H1 (cell line): ENCODE results near the gene STX10. TPM values are rescaled to one million over a fixed set of nuclear protein-coding genes. Genes with fewer than 3 reads are reported as not detected.
A peak's percentile ranks its signal among the peaks of the same experiment; 100 is the strongest.

Experiments
- CTCF ChIA-PET: fragments of 300-600 bp; sonication (Branson Sonifier 250); formaldehyde crosslinking; loops from one replicate; lab custom pipeline; 2021; ENCODE audit not compliant: partially characterized antibody; lab: Charles Lee
- POLR2A ChIA-PET: fragments of 300-600 bp; sonication (Branson Sonifier 250); formaldehyde crosslinking; loops from one replicate; lab custom pipeline; 2021; ENCODE audit warnings: inconsistent platforms; ENCODE audit not compliant: partially characterized antibody; lab: Charles Lee
- DNase-seq, 2 experiments: peaks; one replicate each; pipeline versions ENCODE4 v3.0.0 to v3.0.0-alpha.2; 2010 to 2022; ENCODE audit warnings: low spot score in 2 of 2, low read depth in 1 of 2, mixed read lengths in 1 of 2
- FAIRE-seq: peaks from 2 replicates; lab custom pipeline; 2011; peaks lifted over from hg19 to GRCh38; lab: Jason Lieb, UNC
- H2AFZ ChIP-seq: 2 replicates; pipeline ENCODE4 v1.8.1; 2012; ENCODE audit warnings: low read length, inconsistent platforms
- H2AK5ac ChIP-seq: 2 replicates; pipeline ENCODE4 v1.6.1; 2013; ENCODE audit warnings: low read depth, low read length
- H2BK120ac ChIP-seq: replicated peaks from 2 replicates; pipeline ENCODE3; 2013; ENCODE audit warnings: low read depth, low read length, inconsistent platforms
- H2BK12ac ChIP-seq: 2 replicates; pipeline ENCODE4 v1.6.1; 2013; ENCODE audit warnings: low read depth, low read length
- H2BK15ac ChIP-seq: 2 replicates; pipeline ENCODE4 v1.6.1; 2013; ENCODE audit warnings: low read length
- H2BK20ac ChIP-seq: 2 replicates; pipeline ENCODE4 v1.6.1; 2013; ENCODE audit warnings: low read length
- H2BK5ac ChIP-seq: 2 replicates; pipeline ENCODE4 v1.6.1; 2013; ENCODE audit warnings: low read depth, low read length
- H3K14ac ChIP-seq: 2 replicates; pipeline ENCODE4 v1.6.1; 2013; ENCODE audit warnings: inconsistent platforms; ENCODE audit not compliant: insufficient read length
- H3K18ac ChIP-seq: 2 replicates; pipeline ENCODE4 v1.6.1; 2013; ENCODE audit warnings: low read length; ENCODE audit errors: extremely low read depth
- H3K23ac ChIP-seq: 2 replicates; pipeline ENCODE4 v1.6.1; 2013; ENCODE audit warnings: inconsistent platforms; ENCODE audit not compliant: insufficient read length
- H3K23me2 ChIP-seq: 2 replicates; pipeline ENCODE4 v1.6.1; 2013; ENCODE audit warnings: low read depth, low read length
- H3K27ac ChIP-seq: 2 replicates; pipeline ENCODE4 v1.6.1; 2011; ENCODE audit warnings: low read depth, low read length, inconsistent platforms
- H3K27me3 ChIP-seq, 4 experiments: replicated peaks in 1 of 4; 1 replicate in 1 of 4; 2 replicates in 3 of 4; pipeline versions ENCODE4 v1.6.1 to v1.8.1; 2011 to 2013; ENCODE audit warnings: low read length in 3 of 4, mild to moderate bottlenecking in 3 of 4, inconsistent platforms in 2 of 4, mixed read lengths in 2 of 4, moderate library complexity in 1 of 4; ENCODE audit not compliant: control insufficient read depth in 3 of 4, insufficient read depth in 3 of 4; ENCODE audit errors: extremely low read depth in 1 of 4
- H3K36me3 ChIP-seq, 4 experiments: 2 replicates each; pipeline versions ENCODE4 v1.6.1 to v1.8.1; 2011 to 2013; ENCODE audit warnings: mild to moderate bottlenecking in 4 of 4, low read length in 3 of 4, moderate library complexity in 2 of 4, control low read depth in 1 of 4, inconsistent platforms in 1 of 4; ENCODE audit not compliant: insufficient read depth in 4 of 4, control insufficient read depth in 2 of 4
- H3K4ac ChIP-seq: replicated peaks from 2 replicates; pipeline ENCODE3; 2013; ENCODE audit warnings: low read length, low read depth, mixed read lengths, inconsistent platforms; ENCODE audit not compliant: insufficient read length
- H3K4me1 ChIP-seq, 4 experiments: replicated peaks in 1 of 4; 1 replicate in 1 of 4; 2 replicates in 3 of 4; pipeline versions ENCODE4 v1.6.1 to v1.8.1; 2011 to 2013; ENCODE audit warnings: low read length in 3 of 4, inconsistent platforms in 2 of 4, mixed read lengths in 1 of 4; ENCODE audit not compliant: insufficient read depth in 4 of 4, control insufficient read depth in 3 of 4
- H3K4me2 ChIP-seq, 2 experiments: 2 replicates each; pipeline versions ENCODE4 v1.6.1 to v1.8.1; 2011 to 2013; ENCODE audit warnings: low read depth in 2 of 2, low read length in 2 of 2, control low read depth in 1 of 2, inconsistent platforms in 1 of 2, mild to moderate bottlenecking in 1 of 2; ENCODE audit not compliant: insufficient read depth in 1 of 2
- H3K4me3 ChIP-seq, 4 experiments: fragments of 200-600, 300-600 bp in 1 of 4; sonication (generic), shearing (Covaris generic), sonication (Bioruptor Twin) in 1 of 4; 2 replicates each; pipeline versions ENCODE4 v1.5.1 to v1.8.1; 2011 to 2016; ENCODE audit warnings: low read length in 4 of 4, low read depth in 3 of 4, control low read depth in 2 of 4, inconsistent platforms in 2 of 4, mild to moderate bottlenecking in 2 of 4, mixed read lengths in 1 of 4, moderate library complexity in 1 of 4; ENCODE audit not compliant: insufficient read depth in 2 of 4; ENCODE audit errors: extremely low read depth in 1 of 4
- H3K56ac ChIP-seq: replicated peaks from 2 replicates; pipeline ENCODE3; 2013; ENCODE audit warnings: low read depth, mild to moderate bottlenecking, mixed read lengths, low read length, inconsistent platforms; ENCODE audit not compliant: insufficient read length
- H3K79me1 ChIP-seq: 2 replicates; pipeline ENCODE4 v1.6.1; 2013; ENCODE audit warnings: low read depth, low read length, control low read depth
- H3K79me2 ChIP-seq, 2 experiments: 2 replicates each; pipeline versions ENCODE4 v1.6.1 to v1.8.1; 2012 to 2013; ENCODE audit warnings: low read length in 2 of 2, mild to moderate bottlenecking in 2 of 2, inconsistent platforms in 1 of 2; ENCODE audit not compliant: insufficient read depth in 2 of 2, control insufficient read depth in 1 of 2
- H3K9ac ChIP-seq, 4 experiments: replicated peaks in 1 of 4; 1 replicate in 1 of 4; 2 replicates in 3 of 4; pipeline versions ENCODE4 v1.6.1 to v1.8.1; 2011 to 2013; ENCODE audit warnings: low read depth in 3 of 4, low read length in 3 of 4, control low read depth in 2 of 4, mild to moderate bottlenecking in 2 of 4, moderate library complexity in 2 of 4, inconsistent platforms in 1 of 4; ENCODE audit errors: extremely low read depth in 1 of 4
- H3K9me3 ChIP-seq, 2 experiments: 2 replicates each; pipeline versions ENCODE4 v1.6.1 to v1.8.1; 2012 to 2013; ENCODE audit warnings: mild to moderate bottlenecking in 2 of 2, moderate library complexity in 2 of 2, control low read depth in 1 of 2, inconsistent platforms in 1 of 2, low read depth in 1 of 2, low read length in 1 of 2, mixed read lengths in 1 of 2; ENCODE audit not compliant: insufficient read depth in 2 of 2
- H4K20me1 ChIP-seq, 2 experiments: replicated peaks in 1 of 2; 2 replicates each; pipeline versions ENCODE3 to v1.8.1; 2011 to 2013; ENCODE audit warnings: inconsistent platforms in 2 of 2, low read length in 2 of 2, mild to moderate bottlenecking in 1 of 2; ENCODE audit not compliant: insufficient read depth in 2 of 2, control insufficient read depth in 1 of 2
- H4K5ac ChIP-seq: 2 replicates; pipeline ENCODE4 v1.6.1; 2013; ENCODE audit warnings: low read length, low read depth, mixed read lengths, inconsistent platforms; ENCODE audit not compliant: insufficient read length
- H4K8ac ChIP-seq: 2 replicates; pipeline ENCODE4 v1.8.0; 2013; ENCODE audit warnings: mild to moderate bottlenecking, moderate library complexity, low read length, inconsistent platforms; ENCODE audit not compliant: insufficient read depth; ENCODE audit errors: extremely low read depth
- H4K91ac ChIP-seq: replicated peaks from 2 replicates; pipeline ENCODE3; 2013; ENCODE audit warnings: low read length, mixed read lengths, inconsistent platforms; ENCODE audit not compliant: insufficient read length
- BRCA1 ChIP-seq: IDR thresholded peaks from 2 replicates; pipeline ENCODE4 v1.6.1; 2012; ENCODE audit warnings: low read depth, low read length, improper control_type of control experiment
- NRF1 ChIP-seq: IDR thresholded peaks from 2 replicates; pipeline ENCODE4 v1.6.1; 2011; ENCODE audit warnings: mild to moderate bottlenecking, low read depth, low read length, improper control_type of control experiment
- POU5F1 ChIP-seq: IDR thresholded peaks from 2 replicates; pipeline ENCODE4 v1.6.1; 2011; ENCODE audit warnings: low read depth, mild to moderate bottlenecking, low read length, moderate library complexity
- RXRA ChIP-seq: IDR thresholded peaks from 2 replicates; pipeline ENCODE4 v1.6.1; 2011; ENCODE audit warnings: low read depth, mild to moderate bottlenecking, low read length, moderate library complexity; ENCODE audit not compliant: insufficient read depth
- SUZ12 ChIP-seq: fragments of 200-600 bp; sonication (generic); IDR thresholded peaks from 2 replicates; pipeline ENCODE4 v1.6.1; 2012; ENCODE audit warnings: mild to moderate bottlenecking, inconsistent platforms, low read length, moderate library complexity, mixed read lengths
- TAF7 ChIP-seq: optimal IDR thresholded peaks from 2 replicates; pipeline ENCODE3; 2011; ENCODE audit warnings: low read depth, mild to moderate bottlenecking, inconsistent platforms, low read length, moderate library complexity, borderline replicate concordance
- WGBS, 2 experiments: shearing (Covaris generic) in 1 of 2; methylation state at CpG; one replicate each; pipeline versions ENCODE4 v1.1.6 to v1.1.7; 2013 to 2015; ENCODE audit warnings: low lambda C conversion rate in 2 of 2, mixed read lengths in 2 of 2, inconsistent platforms in 1 of 2, low coverage in 1 of 2, missing lambda C conversion rate in 1 of 2; ENCODE audit not compliant: insufficient replicate concordance in 2 of 2, insufficient coverage in 1 of 2, insufficient read length in 1 of 2; ENCODE audit errors: extremely low coverage in 1 of 2, missing lambda C conversion rate in 1 of 2; 5-methylcytosine and 5-hydroxymethylcytosine counted together
- polyA plus RNA-seq, 7 experiments: library from polyadenylated mRNA; depleted of rRNA in 3 of 7; stranded (reverse) in 5 of 7; unstranded in 2 of 7; fragments of >200 nt in 5 of 7; fragments of 200-250 nt in 2 of 7; gene quantifications; 1 replicate in 5 of 7; 2 replicates in 1 of 7; 4 replicates in 1 of 7; pipeline versions ENCODE4 v1.2.1 to v1.2.3, GENCODE V29; 2011 to 2013; ENCODE audit warnings: missing spikeins in 2 of 7, mixed read lengths in 2 of 7
- total RNA-seq: library from RNA; stranded (reverse); fragmentation: NEBNext Ultra II Directional; extraction: Animal tissue kit (Norgen Biotek cat#: 25700); gene quantifications from 2 replicates; pipeline ENCODE4 v1.2.1, GENCODE V29; 2021

The STX10 gene
- total and polyA plus RNA-seq, 2 of the 8 experiments (the other 6 are each of a cell fraction or from before 2014, with no cell fraction given) = 53.0 to 80.1 TPM

DNA sequence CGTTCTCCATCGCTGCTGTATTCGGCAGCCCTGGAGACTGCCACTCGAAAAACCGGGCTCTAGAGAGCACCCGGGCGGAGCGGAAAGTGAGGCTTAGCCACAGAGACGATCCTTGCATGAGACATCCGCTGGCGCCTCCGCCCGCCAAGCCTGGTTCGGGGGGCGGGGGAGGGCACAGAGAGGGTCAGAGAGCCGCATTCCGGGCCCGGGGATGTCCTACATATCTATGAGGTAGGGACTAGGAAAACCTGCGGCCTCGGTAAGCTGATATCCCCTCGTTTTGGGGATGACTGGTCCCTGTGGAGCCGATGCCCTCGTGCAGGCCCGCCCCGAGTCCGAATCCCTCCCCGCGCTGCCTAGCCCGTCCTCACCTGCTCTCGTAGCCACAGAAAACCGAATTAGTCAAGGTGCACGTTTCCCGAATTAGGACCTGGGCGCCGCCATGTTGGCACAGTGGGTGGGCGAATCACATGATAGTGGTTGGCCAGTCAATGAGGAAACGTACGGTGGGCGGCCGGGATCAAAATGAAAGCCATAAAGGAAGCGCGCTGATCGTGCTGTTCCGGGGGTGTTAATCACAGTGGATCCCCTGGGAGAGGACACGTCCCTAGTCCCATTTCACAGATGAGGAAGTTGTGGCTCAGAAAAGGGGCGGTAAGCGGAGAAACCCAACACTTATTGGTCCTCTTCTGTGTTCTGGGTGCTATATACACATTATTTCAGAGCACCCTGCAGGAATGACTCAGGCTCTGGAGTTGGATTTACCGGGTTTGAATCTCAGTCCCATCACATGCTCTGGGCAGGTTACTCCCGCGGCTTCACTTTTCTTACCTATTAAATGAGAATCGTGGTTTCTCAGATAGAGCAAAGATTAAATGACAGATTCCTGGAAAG is 33.6 kb downstream of the STX10 start, which contains the start of gene TRMT1:
Gene TRMT1, minus strand, starts transcription at position 459 of the 894 bp plus-strand sequence. Its CDS starts 341 bp downstream, at position 118.
- H3K23me2 ChIP-seq = peaks cover 8% of the 10 kb centered on the region; the same call in 1 of the 2 replicates
- H2BK12ac ChIP-seq = no peak within 1 kb of the TSS
- H3K4me3 ChIP-seq = peak within 1 kb of the TSS; percentile 80 to 96 (median 90)
- no peak within 1 kb of the TSS for H2BK15ac ChIP-seq
- ChIA-PET CTCF (interaction anchor here (1.0 to 1.4 kb wide), 2 partner anchors 12 to 15 kb away, joined by 3 to 4 read pairs; no protein-coding TSS in a partner anchor), POLR2A (interaction anchor here (0.8 to 19.5 kb wide), 10 partner anchors 12 to 226 kb away, joined by 3 to 228 read pairs (median 26); partner anchors contain the start of genes GCDH, IER2, LYL1 and STX10)
- WGBS, 2 experiments = 2% methylated on average over 44 of the region's 51 CpGs; no CpG with 5 or more reads in 1 of the 2 experiments
- no peak within 1 kb of the TSS for H3K14ac ChIP-seq
- H4K5ac ChIP-seq = peak within 1 kb of the TSS; percentile 57
- FAIRE-seq = no peak
- no peak within 1 kb of the TSS for H2AK5ac ChIP-seq
- no peak within 1 kb of the TSS for H3K18ac ChIP-seq
- peaks cover 14 to 28% (median 23%) of the 10 kb centered on the region in 4 experiments for H3K4me1 ChIP-seq
- H3K9me3 ChIP-seq = no peaks in the 10 kb centered on the region
- peak within 1 kb of the TSS; percentile 81 for H4K91ac ChIP-seq
- H3K79me1 ChIP-seq = peaks cover 24% of the 10 kb centered on the region
- H2BK20ac ChIP-seq = no peak within 1 kb of the TSS
- peaks cover 32 to 47% of the 10 kb centered on the region in 2 experiments for H3K79me2 ChIP-seq
- H3K4ac ChIP-seq = peak within 1 kb of the TSS; percentile 60
- peaks cover 25 to 27% of the 10 kb centered on the region in 2 experiments for H4K20me1 ChIP-seq
- H4K8ac ChIP-seq = peak within 1 kb of the TSS; percentile 98; the same call in 1 of the 2 replicates
- H3K27ac ChIP-seq = peak within 1 kb of the TSS; percentile 88
- peak within 1 kb of the TSS; percentile 68 to 86 for H3K4me2 ChIP-seq
- peak within 1 kb of the TSS; percentile 85 for H2BK5ac ChIP-seq
- H2AFZ ChIP-seq = no peak within 1 kb of the TSS
- DNase-seq = peak; percentile 73 to 97
- no peak within 1 kb of the TSS for H2BK120ac ChIP-seq
- H3K27me3 ChIP-seq = no peaks in the 10 kb centered on the region
- H3K9ac ChIP-seq = peak within 1 kb of the TSS; percentile 92 to 98 (median 94)
- peaks cover 5 to 14% (median 10%) of the 10 kb centered on the region in 4 experiments; a peak in 6 of 8 replicates for H3K36me3 ChIP-seq
- no peak within 1 kb of the TSS for H3K23ac ChIP-seq
- H3K56ac ChIP-seq = peak within 1 kb of the TSS; percentile 21
- TF ChIP-seq TAF7 (peak; percentile 84), POU5F1 (no peak), RXRA (no peak), BRCA1 (no peak), NRF1 (no peak), SUZ12 (no peak)
